GM23338 (cell line): Measurements from ENCODE around the gene CSRNP3. TPM values are rescaled to one million over a fixed set of nuclear protein-coding genes. Genes with fewer than 3 reads are reported as not detected.
A peak's percentile ranks its signal among the peaks of the same experiment; 100 is the strongest.

Experiments
- ATAC-seq: fragments of 200-7000 bp; cut with Tn5 transposase; 3 replicates; pipeline ENCODE4 v1.9.1; 2020
- DNase-seq: peaks from one replicate; pipeline ENCODE4 v3.0.0-alpha.2; 2015; ENCODE audit warnings: low spot score
- H2AFZ ChIP-seq: fragments of 200-600 bp; sonication (generic); 2 replicates; pipeline ENCODE4 v1.8.0; 2016; ENCODE audit warnings: antibody characterized with exemption, mild to moderate bottlenecking, moderate library complexity
- H3F3A ChIP-seq: fragments of 200-600 bp; sonication (generic); replicated peaks from 2 replicates; pipeline ENCODE4 v1.8.0; 2017; ENCODE audit warnings: antibody characterized with exemption, mixed run types, low read depth
- H3K27ac ChIP-seq: fragments of 200-600 bp; sonication (generic); 2 replicates; pipeline ENCODE4 v1.6.1; 2016; ENCODE audit warnings: low read depth
- H3K27me3 ChIP-seq: fragments of 200-600 bp; sonication (generic); 2 replicates; pipeline ENCODE4 v1.8.0; 2016; ENCODE audit warnings: mild to moderate bottlenecking, mixed run types, moderate library complexity; ENCODE audit not compliant: insufficient read depth
- H3K36me3 ChIP-seq: fragments of 200-600 bp; sonication (generic); 2 replicates; pipeline ENCODE4 v1.8.0; 2016; ENCODE audit warnings: mild to moderate bottlenecking; ENCODE audit not compliant: insufficient read depth
- H3K4me1 ChIP-seq: fragments of 200-600 bp; sonication (generic); 2 replicates; pipeline ENCODE4 v1.8.0; 2016; ENCODE audit warnings: mild to moderate bottlenecking, moderate library complexity; ENCODE audit not compliant: insufficient read depth
- H3K4me2 ChIP-seq: fragments of 200-600 bp; sonication (generic); 2 replicates; pipeline ENCODE4 v1.7.1; 2017; ENCODE audit warnings: mixed run types
- H3K4me3 ChIP-seq: fragments of 200-600 bp; sonication (generic); 2 replicates; pipeline ENCODE4 v1.6.1; 2016; ENCODE audit warnings: mixed run types
- H3K79me2 ChIP-seq: fragments of 200-600 bp; sonication (generic); replicated peaks from 2 replicates; pipeline ENCODE4 v1.8.0; 2017; ENCODE audit warnings: mild to moderate bottlenecking; ENCODE audit not compliant: insufficient read depth
- H3K9me2 ChIP-seq: fragments of 200-600 bp; sonication (generic); 2 replicates; pipeline ENCODE4 v1.8.0; 2017; ENCODE audit not compliant: insufficient read depth
- H4K20me1 ChIP-seq: fragments of 200-600 bp; sonication (generic); replicated peaks from 2 replicates; pipeline ENCODE4 v1.8.0; 2017; ENCODE audit warnings: mild to moderate bottlenecking; ENCODE audit not compliant: insufficient read depth
- H3K27ac Mint-ChIP-seq: 2 replicates; pipeline ENCODE4 v1.8.0; 2020; ENCODE audit warnings: inconsistent platforms, mild to moderate bottlenecking, moderate library complexity, mixed read lengths
- H3K27me3 Mint-ChIP-seq: 3 replicates; pipeline ENCODE4 v1.8.0; 2022; ENCODE audit warnings: low read depth, mild to moderate bottlenecking, moderate library complexity, mixed read lengths, inconsistent platforms; ENCODE audit not compliant: insufficient read depth, poor library complexity
- H3K36me3 Mint-ChIP-seq: 3 replicates; pipeline ENCODE4 v1.8.0; 2021; ENCODE audit warnings: low read depth, mild to moderate bottlenecking, inconsistent platforms, moderate library complexity, mixed read lengths
- H3K4me1 Mint-ChIP-seq: 3 replicates; pipeline ENCODE4 v1.8.0; 2020; ENCODE audit warnings: mild to moderate bottlenecking, inconsistent platforms, mixed read lengths
- H3K4me3 Mint-ChIP-seq: 3 replicates; pipeline ENCODE4 v1.8.0; 2021; ENCODE audit warnings: moderate library complexity, mild to moderate bottlenecking, inconsistent platforms, mixed read lengths
- H3K9me3 Mint-ChIP-seq: 3 replicates; pipeline ENCODE4 v1.8.0; 2020; ENCODE audit warnings: moderate library complexity, mild to moderate bottlenecking, inconsistent platforms, mixed read lengths
- CREB1 ChIP-seq: fragments of 250-450 bp; sonication (Bioruptor Pico); IDR thresholded peaks from 2 replicates; pipeline ENCODE4 v1.5.0; 2020; ENCODE audit warnings: low read depth, mild to moderate bottlenecking, moderate library complexity
- CTCF ChIP-seq, 2 experiments: fragments of 200-600 bp in 1 of 2; sonication (generic) in 1 of 2; conservative IDR thresholded peaks; 2 replicates each; pipeline versions ENCODE4 v1.5.1 to v1.6.1; 2016 to 2017; ENCODE audit warnings: antibody characterized with exemption in 2 of 2, low read depth in 2 of 2, mild to moderate bottlenecking in 2 of 2, moderate library complexity in 1 of 2
- ETS1 ChIP-seq: IDR thresholded peaks from 2 replicates; pipeline ENCODE4 v1.6.1; 2016; ENCODE audit warnings: antibody characterized with exemption
- EZH2 ChIP-seq: fragments of 200-600 bp; sonication (generic); IDR thresholded peaks from one replicate; pipeline ENCODE4 v1.8.0; 2017; ENCODE audit warnings: antibody characterized with exemption, mild to moderate bottlenecking, low read depth; ENCODE audit not compliant: unreplicated experiment
- JUNB ChIP-seq: IDR thresholded peaks from one replicate; pipeline ENCODE4 v1.6.1; 2016; ENCODE audit warnings: antibody characterized with exemption; ENCODE audit not compliant: unreplicated experiment
- NANOG ChIP-seq: IDR thresholded peaks from 2 replicates; pipeline ENCODE4 v1.6.1; 2016; ENCODE audit warnings: antibody characterized with exemption, borderline replicate concordance
- POLR2AphosphoS5 ChIP-seq: IDR thresholded peaks from 2 replicates; pipeline ENCODE4 v1.6.1; 2016; ENCODE audit warnings: antibody characterized with exemption, low read depth
- REST ChIP-seq: IDR thresholded peaks from one replicate; pipeline ENCODE4 v1.6.1; 2018; ENCODE audit warnings: antibody characterized with exemption; ENCODE audit not compliant: unreplicated experiment
- STAT1 ChIP-seq: IDR thresholded peaks from one replicate; pipeline ENCODE4 v1.6.1; 2016; ENCODE audit warnings: antibody characterized with exemption; ENCODE audit not compliant: unreplicated experiment
- ZNF114 ChIP-seq: fragments of 250-450 bp; sonication (Bioruptor Pico); IDR thresholded peaks from 2 replicates; pipeline ENCODE4 v1.5.0; 2020; ENCODE audit warnings: mild to moderate bottlenecking, moderate library complexity
- ZNF331 ChIP-seq: fragments of 250-450 bp; sonication (Bioruptor Pico); IDR thresholded peaks from 2 replicates; pipeline ENCODE4 v1.5.0; 2020; ENCODE audit warnings: low read depth, mild to moderate bottlenecking, moderate library complexity
- ZNF462 ChIP-seq: fragments of 250-450 bp; sonication (Bioruptor Pico); IDR thresholded peaks from 2 replicates; pipeline ENCODE4 v1.5.0; 2020; ENCODE audit warnings: mild to moderate bottlenecking, moderate library complexity
- polyA plus RNA-seq: library from polyadenylated mRNA; unstranded; fragments of >200 nt; fragmentation: Nextera tagmentation; extraction: Ambion mirVana; gene quantifications from 2 replicates; pipeline ENCODE4 v1.2.1, GENCODE V29; 2016
- total RNA-seq: library from RNA; depleted of rRNA; stranded (reverse); fragments of >200 nt; shearing (Covaris generic); gene quantifications from 2 replicates; pipeline ENCODE4 v1.2.3, GENCODE V29; 2014

CSRNP3 gene
- total and polyA plus RNA-seq, 2 experiments from 2014 or later: 3.8 to 6.8 TPM

GRCh38 chr2:165621086-165621560 is 151.6 kb downstream of the CSRNP3 start:
- TF ChIP-seq ZNF331: no peak
- no peak for TF ChIP-seq REST
- no peak for TF ChIP-seq CTCF (conservative IDR thresholded peaks at IDR 0.05; ENCODE audit: low read depth in 2 of 2)
- TF ChIP-seq POLR2AphosphoS5: no peak
- TF ChIP-seq ZNF462 (CRISPR knock-in tag): no peak
- TF ChIP-seq JUNB: no peak
- no peak for TF ChIP-seq STAT1
- no peak for TF ChIP-seq CREB1 (CRISPR knock-in tag)
- TF ChIP-seq ZNF114 (CRISPR knock-in tag): no peak
- no peak for TF ChIP-seq EZH2
- no peak for TF ChIP-seq ETS1
- TF ChIP-seq NANOG: no peak
- H3K27me3 ChIP-seq: no peaks in the 10 kb centered on the region
- H3K9me3 Mint-ChIP-seq: no peaks in the 10 kb centered on the region
- peaks cover 16% of the 10 kb centered on the region for H3K4me1 Mint-ChIP-seq
- no peaks in the 10 kb centered on the region for H3K27me3 Mint-ChIP-seq
- no peaks in the 10 kb centered on the region for H3K79me2 ChIP-seq
- H3K4me1 ChIP-seq: peaks cover 3% of the 10 kb centered on the region
- H3K36me3 ChIP-seq: no peaks in the 10 kb centered on the region
- H3K36me3 Mint-ChIP-seq: no peaks in the 10 kb centered on the region
- ATAC-seq: no peak
- no peaks in the 10 kb centered on the region for H3K9me2 ChIP-seq
- H3F3A ChIP-seq: no peaks in the 10 kb centered on the region
- peak overlapping the region; percentile 93 for H3K27ac Mint-ChIP-seq
- no peak overlapping the region for H2AFZ ChIP-seq
- no peak overlapping the region for H3K4me3 Mint-ChIP-seq
- no peak overlapping the region for H3K4me2 ChIP-seq
- H4K20me1 ChIP-seq: no peaks in the 10 kb centered on the region
- no peak overlapping the region; the same call in 1 of the 2 replicates for H3K27ac ChIP-seq
- no peak overlapping the region for H3K4me3 ChIP-seq
- no peak for DNase-seq
